IMR-90 (cell line): ENCODE results near the gene LRRC10B. TPM values are rescaled to one million over a fixed set of nuclear protein-coding genes. Genes with fewer than 3 reads are reported as not detected.

Experiments
- ATAC-seq: fragments of 200-7000 bp; cut with Tn5 transposase; 2 replicates; pipeline ENCODE4 v1.9.1; 2020; ENCODE audit warnings: low read depth, mild to moderate bottlenecking, moderate library complexity
- BruUV-seq: library from RNA; stranded (reverse); fragments of 400-500 nt; replicated peaks from 2 replicates; lab custom pipeline; 2021; lab: Mats Ljungman, UMichigan
- CTCF ChIA-PET: fragments of 300-600 bp; formaldehyde crosslinking; extraction: SDS; loops from one replicate; lab custom pipeline; 2021; ENCODE audit warnings: antibody characterized with exemption; lab: Yijun Ruan, JAX
- POLR2A ChIA-PET: fragments of 300-600 bp; sonication (Branson Sonifier 250); formaldehyde crosslinking; loops from one replicate; lab custom pipeline; 2022; ENCODE audit warnings: antibody characterized with exemption; ENCODE audit not compliant: unreplicated experiment; lab: Charles Lee
- DNase-seq: peaks from one replicate; pipeline ENCODE4 v3.0.0; 2013
- H2AFZ ChIP-seq: replicated peaks from 2 replicates; pipeline ENCODE3; 2013; ENCODE audit warnings: low read length, mild to moderate bottlenecking; ENCODE audit not compliant: poor library complexity
- H2AK5ac ChIP-seq: 2 replicates; pipeline ENCODE4 v1.6.1; 2013; ENCODE audit warnings: low read depth, low read length, inconsistent platforms
- H2AK9ac ChIP-seq: replicated peaks from 2 replicates; pipeline ENCODE3; 2013; ENCODE audit warnings: mild to moderate bottlenecking, low read depth, low read length, moderate library complexity; ENCODE audit not compliant: poor library complexity
- H2BK120ac ChIP-seq: 2 replicates; pipeline ENCODE4 v1.6.1; 2013; ENCODE audit warnings: low read depth, low read length, inconsistent platforms
- H2BK15ac ChIP-seq: 3 replicates; pipeline ENCODE4 v1.6.1; 2013; ENCODE audit warnings: low read depth, low read length, inconsistent platforms
- H2BK20ac ChIP-seq: 2 replicates; pipeline ENCODE4 v1.6.1; 2013; ENCODE audit warnings: low read depth, mild to moderate bottlenecking, inconsistent platforms, low read length, moderate library complexity
- H2BK5ac ChIP-seq: 2 replicates; pipeline ENCODE4 v1.6.1; 2013; ENCODE audit warnings: mild to moderate bottlenecking, low read depth, low read length, inconsistent platforms; ENCODE audit not compliant: poor library complexity, severe bottlenecking
- H3K14ac ChIP-seq: replicated peaks from 2 replicates; pipeline ENCODE4 v1.6.1; 2013; ENCODE audit warnings: low read depth, low read length, inconsistent platforms
- H3K18ac ChIP-seq: 2 replicates; pipeline ENCODE4 v1.6.1; 2013; ENCODE audit warnings: low read depth, low read length, control low read depth
- H3K23ac ChIP-seq: 2 replicates; pipeline ENCODE4 v1.6.1; 2013; ENCODE audit warnings: low read depth, low read length, inconsistent platforms
- H3K27ac ChIP-seq: 2 replicates; pipeline ENCODE4 v1.5.1; 2013; ENCODE audit warnings: mild to moderate bottlenecking, control low read depth, low read length; ENCODE audit not compliant: insufficient read depth
- H3K27me3 ChIP-seq: 2 replicates; pipeline ENCODE4 v1.6.1; 2013; ENCODE audit warnings: low read length; ENCODE audit not compliant: control insufficient read depth, insufficient read depth
- H3K36me3 ChIP-seq: 2 replicates; pipeline ENCODE4 v1.6.1; 2013; ENCODE audit warnings: low read length, mixed read lengths; ENCODE audit not compliant: control insufficient read depth, insufficient read depth
- H3K4ac ChIP-seq: 2 replicates; pipeline ENCODE4 v1.6.1; 2013; ENCODE audit warnings: low read depth, low read length, inconsistent platforms
- H3K4me1 ChIP-seq: 2 replicates; pipeline ENCODE4 v1.6.1; 2013; ENCODE audit warnings: low read length, mixed read lengths; ENCODE audit not compliant: control insufficient read depth, insufficient read depth
- H3K4me2 ChIP-seq: 2 replicates; pipeline ENCODE4 v1.6.1; 2013; ENCODE audit warnings: low read depth, mild to moderate bottlenecking, control low read depth, low read length, moderate library complexity
- H3K4me3 ChIP-seq: 2 replicates; pipeline ENCODE4 v1.5.1; 2013; ENCODE audit warnings: low read depth, mild to moderate bottlenecking, control low read depth, low read length, moderate library complexity; ENCODE audit not compliant: insufficient read depth
- H3K56ac ChIP-seq: 2 replicates; pipeline ENCODE4 v1.6.1; 2013; ENCODE audit warnings: low read length, inconsistent platforms; ENCODE audit not compliant: insufficient read depth; ENCODE audit errors: extremely low read depth
- H3K79me1 ChIP-seq, 2 experiments: 2 replicates each; pipeline ENCODE4 v1.6.1; 2013; ENCODE audit warnings: low read length in 2 of 2, inconsistent platforms in 1 of 2, low read depth in 1 of 2
- H3K9ac ChIP-seq: 2 replicates; pipeline ENCODE4 v1.6.1; 2013; ENCODE audit warnings: low read depth, low read length, control low read depth
- H3K9me1 ChIP-seq: 2 replicates; pipeline ENCODE4 v1.6.1; 2013; ENCODE audit warnings: low read length, inconsistent platforms; ENCODE audit not compliant: insufficient read depth
- H3K9me3 ChIP-seq: 2 replicates; pipeline ENCODE4 v1.6.1; 2013; ENCODE audit warnings: low read length; ENCODE audit not compliant: control insufficient read depth, insufficient read depth
- H4K20me1 ChIP-seq: 2 replicates; pipeline ENCODE4 v1.6.1; 2013; ENCODE audit warnings: low read length, inconsistent platforms; ENCODE audit not compliant: insufficient read depth
- H4K5ac ChIP-seq: 2 replicates; pipeline ENCODE4 v1.6.1; 2013; ENCODE audit warnings: mild to moderate bottlenecking, low read depth, low read length, control low read depth
- H4K8ac ChIP-seq, 2 experiments: 2 replicates each; pipeline ENCODE4 v1.6.1; 2013; ENCODE audit warnings: low read depth in 2 of 2, low read length in 2 of 2, control low read depth in 1 of 2, inconsistent platforms in 1 of 2
- H4K91ac ChIP-seq: 2 replicates; pipeline ENCODE4 v1.6.1; 2013; ENCODE audit warnings: low read depth, low read length, inconsistent platforms; ENCODE audit not compliant: insufficient read depth
- BHLHE40 ChIP-seq: fragments of 150-350 bp; IDR thresholded peaks from 2 replicates; pipeline ENCODE4 v1.6.1; 2016; ENCODE audit warnings: mild to moderate bottlenecking, low read depth, low read length
- CEBPB ChIP-seq: IDR thresholded peaks from 2 replicates; pipeline ENCODE4 v1.6.1; 2012; ENCODE audit warnings: low read depth, low read length, improper control_type of control experiment
- CHD1 ChIP-seq: IDR thresholded peaks from 2 replicates; pipeline ENCODE4 v1.6.1; 2012; ENCODE audit warnings: low read depth, low read length, improper control_type of control experiment
- CTCF ChIP-seq: conservative IDR thresholded peaks from 2 replicates; pipeline ENCODE4 v1.5.1; 2012; ENCODE audit warnings: mild to moderate bottlenecking, low read depth, low read length, improper control_type of control experiment
- ELK1 ChIP-seq: fragments of 150-350 bp; IDR thresholded peaks from 2 replicates; pipeline ENCODE4 v1.6.1; 2016; ENCODE audit warnings: low read depth, mild to moderate bottlenecking, low read length, moderate library complexity, borderline replicate concordance
- MAFK ChIP-seq: IDR thresholded peaks from 2 replicates; pipeline ENCODE4 v1.6.1; 2012; ENCODE audit warnings: low read depth, low read length, improper control_type of control experiment
- MAZ ChIP-seq: IDR thresholded peaks from 2 replicates; pipeline ENCODE4 v1.6.1; 2012; ENCODE audit warnings: low read depth, mild to moderate bottlenecking, low read length, improper control_type of control experiment, moderate library complexity, borderline replicate concordance
- MXI1 ChIP-seq: IDR thresholded peaks from 2 replicates; pipeline ENCODE4 v1.6.1; 2012; ENCODE audit warnings: low read depth, mild to moderate bottlenecking, low read length, moderate library complexity, borderline replicate concordance
- NFE2L2 ChIP-seq: fragments of 150-350 bp; IDR thresholded peaks from 2 replicates; pipeline ENCODE4 v1.6.1; 2016; ENCODE audit warnings: low read depth, mild to moderate bottlenecking, low read length
- POLR2A ChIP-seq: IDR thresholded peaks from 2 replicates; pipeline ENCODE4 v1.6.1; 2012; ENCODE audit warnings: mild to moderate bottlenecking, low read depth, low read length
- RAD21 ChIP-seq: IDR thresholded peaks from 2 replicates; pipeline ENCODE4 v1.6.1; 2012; ENCODE audit warnings: low read length, improper control_type of control experiment
- RCOR1 ChIP-seq: IDR thresholded peaks from 2 replicates; pipeline ENCODE4 v1.6.1; 2012; ENCODE audit warnings: mild to moderate bottlenecking, low read length, improper control_type of control experiment; ENCODE audit not compliant: insufficient replicate concordance
- RFX5 ChIP-seq: IDR thresholded peaks from 2 replicates; pipeline ENCODE4 v1.8.0; 2012; ENCODE audit warnings: low read depth, mild to moderate bottlenecking, low read length, moderate library complexity
- SMC3 ChIP-seq: fragments of 150-350 bp; IDR thresholded peaks from 2 replicates; pipeline ENCODE4 v1.6.1; 2016; ENCODE audit warnings: low read depth, mild to moderate bottlenecking, antibody characterized with exemption, low read length, moderate library complexity
- WGBS, 2 experiments: methylation state at CpG; one replicate each; pipeline versions ENCODE4 v1.1.5 to v1.1.7; 2013; ENCODE audit warnings: missing lambda C conversion rate in 2 of 2; ENCODE audit not compliant: insufficient read length in 1 of 2; ENCODE audit errors: extremely low coverage in 2 of 2; 5-methylcytosine and 5-hydroxymethylcytosine counted together
- dilution Hi-C: fragments of 300-500 bp; cut with HindIII; formaldehyde crosslinking; loops from one replicate; pipeline ENCODE4 v1.14.3; 2018; ENCODE audit warnings: low sequenced_read_pairs; ENCODE audit not compliant: unreplicated experiment
- in situ Hi-C: fragments of 300-500 bp; cut with MboI; formaldehyde crosslinking; loops from 3 replicates; pipeline ENCODE4 v1.14.3; 2019; ENCODE audit warnings: low sequenced_read_pairs, inconsistent platforms, mixed read lengths
- intact Hi-C: fragments of 100-400 bp; cut with micrococcal nuclease; formaldehyde crosslinking; loops from 2 replicates; pipeline ENCODE4 v1.10.0; 2022
- polyA plus RNA-seq, 3 experiments: library from polyadenylated mRNA; depleted of rRNA; stranded (reverse); fragments of >200 nt; gene quantifications; 2 replicates each; pipeline ENCODE4 v1.2.3, GENCODE V29; 2012; ENCODE audit warnings: low replicate concordance in 1 of 3
- total RNA-seq: library from RNA; depleted of rRNA; stranded (reverse); fragments of >200 nt; gene quantifications from 2 replicates; pipeline ENCODE4 v1.2.3, GENCODE V29; 2012
- TF ChIP-seq, protein P1 (sequence below): fragments of 150-350 bp; IDR thresholded peaks from 2 replicates; pipeline ENCODE4 v1.6.1; 2017; ENCODE audit warnings: mild to moderate bottlenecking, antibody characterized with exemption, low read length, low read depth

The LRRC10B gene
- total and polyA plus RNA-seq, 2 of the 4 experiments (the other 2 are of a cell fraction): not detected

GRCh38 chr11:61488651-61489291 is 19.8 kb upstream of the LRRC10B start:
- Histone ChIP-seq H2AFZ (peak overlapping the region; percentile 85), H4K20me1 (no peaks in the 10 kb centered on the region)
- peak; percentile 33; the same call in 1 of the 2 replicates for ATAC-seq
- TF ChIP-seq, protein P1, sequence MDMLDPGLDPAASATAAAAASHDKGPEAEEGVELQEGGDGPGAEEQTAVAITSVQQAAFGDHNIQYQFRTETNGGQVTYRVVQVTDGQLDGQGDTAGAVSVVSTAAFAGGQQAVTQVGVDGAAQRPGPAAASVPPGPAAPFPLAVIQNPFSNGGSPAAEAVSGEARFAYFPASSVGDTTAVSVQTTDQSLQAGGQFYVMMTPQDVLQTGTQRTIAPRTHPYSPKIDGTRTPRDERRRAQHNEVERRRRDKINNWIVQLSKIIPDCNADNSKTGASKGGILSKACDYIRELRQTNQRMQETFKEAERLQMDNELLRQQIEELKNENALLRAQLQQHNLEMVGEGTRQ: no peak
- no peak for TF ChIP-seq CTCF
- TF ChIP-seq CHD1: no peak
- no peak for TF ChIP-seq RFX5
- no peak for TF ChIP-seq RCOR1
- no peak; the same call in 1 of the 2 replicates for TF ChIP-seq MAFK
- TF ChIP-seq POLR2A: no peak
- no peak for TF ChIP-seq ELK1
- no peak for TF ChIP-seq MXI1
- no peak for TF ChIP-seq CEBPB
- no peak for TF ChIP-seq MAZ
- no peak for TF ChIP-seq RAD21
- no peak for TF ChIP-seq BHLHE40
- TF ChIP-seq NFE2L2: no peak
- no peak for TF ChIP-seq SMC3

More at GRCh38 chr11:61488651-61489291, 19.8 kb upstream of the LRRC10B start:
- H3K9me3 ChIP-seq: no peaks in the 10 kb centered on the region
- H3K4me1 ChIP-seq: peaks cover 22% of the 10 kb centered on the region
- H2AK9ac ChIP-seq: peak overlapping the region; percentile 61
- in situ Hi-C loops: no loop called here
- DNase-seq: no peak
- H2BK20ac ChIP-seq: no peak overlapping the region
- H3K18ac ChIP-seq: no peak overlapping the region
- intact Hi-C loops: no loop called here
- no peak overlapping the region for H4K5ac ChIP-seq
- no peak overlapping the region for H4K8ac ChIP-seq
- peak overlapping the region; percentile 4; the same call in 1 of the 2 replicates for H4K91ac ChIP-seq
- H3K14ac ChIP-seq: no peak overlapping the region
- no TSS peak for BruUV-seq
- no peak overlapping the region for H2AK5ac ChIP-seq
- H2BK120ac ChIP-seq: no peak overlapping the region
- dilution Hi-C loops: no loop called here
- WGBS, 2 experiments: 34% methylated on average over 13 of the region's 19 CpGs; no CpG with 5 or more reads in 1 of the 2 experiments
- no peak overlapping the region for H3K4ac ChIP-seq
- H3K9ac ChIP-seq: no peak overlapping the region
- no peaks in the 10 kb centered on the region for H3K36me3 ChIP-seq
- H3K9me1 ChIP-seq: peaks cover 4% of the 10 kb centered on the region; the same call in 1 of the 2 replicates
- POLR2A ChIA-PET: interaction anchor here (0.6 kb wide), 1 partner anchor 13 kb away, joined by 7 read pairs; no protein-coding TSS in a partner anchor
- H3K4me3 ChIP-seq: no peak overlapping the region
- H3K4me2 ChIP-seq: no peak overlapping the region; the same call in 1 of the 2 replicates
- no peak overlapping the region for H2BK5ac ChIP-seq
- no peak overlapping the region for H3K27ac ChIP-seq
- H3K23ac ChIP-seq: no peak overlapping the region
- no peak overlapping the region for H3K56ac ChIP-seq
- no peaks in the 10 kb centered on the region for H3K79me1 ChIP-seq
- no peak overlapping the region for H2BK15ac ChIP-seq
- peaks cover 8% of the 10 kb centered on the region; the same call in 1 of the 2 replicates for H3K27me3 ChIP-seq
- CTCF ChIA-PET: interaction anchor here (0.9 to 1.2 kb wide), 3 partner anchors 12 to 150 kb away, joined by 3 to 8 read pairs (median 6); no protein-coding TSS in a partner anchor
